Esophagus mucosa (tissue), 1 donor: ENCODE data around the gene MEIS1. TPM values are rescaled to one million over a fixed set of nuclear protein-coding genes. Genes with fewer than 3 reads are reported as not detected.
"Not testable (repeated sequence)": the region's sequence is repeated elsewhere in the genome, so short reads cannot be mapped to it uniquely, and the experiment has no call there.

Source experiments
- ATAC-seq: fragments of 200-7000 bp; cut with Tn5 transposase; one replicate; pipeline ENCODE4 v1.9.1; 2020
- total RNA-seq: library from RNA; stranded (reverse); gene quantifications from one replicate; pipeline ENCODE4 v1.2.4, GENCODE V29; 2023
- donor health status: DM: yes; HTN: yes; CAD: no.

The MEIS1 gene
- 31.8 TPM for total RNA-seq

GRCh38 chr2:66434679-66435548 is at the start of gene MEIS1:
TSS of gene MEIS1 (plus strand) at chr2:66435125. CDS start at chr2:66435857, 732 bp downstream.
- peak; percentile 91 for ATAC-seq

GRCh38 chr2:66387016-66387753 is 47.7 kb upstream of the MEIS1 start:
- no peak for ATAC-seq

- ATAC-seq, result peak; percentile 89
Observed at GRCh38 chr2:66389651-66390131, 45.2 kb upstream of the MEIS1 start.

GRCh38 chr2:66390152-66390551 is 44.8 kb upstream of the MEIS1 start:
- peak; percentile 51 for ATAC-seq

DNA sequence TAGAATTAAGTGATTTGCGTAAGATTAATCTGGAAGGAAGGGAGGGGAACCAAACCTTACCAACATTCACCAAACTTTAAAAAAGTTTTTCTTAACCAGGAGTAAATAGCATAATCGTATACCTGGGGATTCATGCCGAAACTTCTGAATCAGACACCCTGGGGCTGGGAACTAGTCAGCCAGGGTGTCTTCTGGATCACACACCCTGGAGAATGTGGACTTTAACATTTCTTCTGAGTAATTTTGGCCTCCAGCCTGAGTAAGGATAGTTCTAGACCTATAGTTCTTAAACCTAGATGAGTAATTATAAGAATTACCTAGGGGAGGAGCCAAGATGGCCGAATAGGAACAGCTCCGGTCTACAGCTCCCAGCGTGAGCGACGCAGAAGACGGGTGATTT is 44.1 kb upstream of the MEIS1 start:
- peak; percentile 99 for ATAC-seq

- not testable (repeated sequence) for ATAC-seq
Observed at GRCh38 chr2:66391240-66391639, 43.7 kb upstream of the MEIS1 start.

GRCh38 chr2:66405473-66405872 is 29.5 kb upstream of the MEIS1 start:
- ATAC-seq, result no peak

DNA sequence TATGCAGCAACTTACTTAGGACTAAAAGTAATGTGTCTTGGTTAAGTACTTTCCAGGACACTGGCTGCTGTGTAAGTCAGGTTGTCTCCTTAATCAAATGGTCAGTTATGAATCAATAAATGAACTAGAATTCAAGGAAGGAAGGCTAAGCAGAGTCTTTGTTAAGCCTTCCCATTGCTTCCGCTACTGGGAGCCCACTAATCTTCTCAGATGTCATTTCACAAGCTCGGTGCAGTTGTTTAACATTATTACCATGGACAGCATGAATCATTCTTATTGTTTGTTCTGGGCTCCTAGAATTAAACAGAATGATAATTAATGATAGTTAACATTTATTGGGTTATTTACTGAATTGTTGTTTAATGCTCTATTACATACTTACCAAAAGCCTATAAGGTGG is 26.0 kb upstream of the MEIS1 start:
- ATAC-seq, result peak; percentile 31

DNA sequence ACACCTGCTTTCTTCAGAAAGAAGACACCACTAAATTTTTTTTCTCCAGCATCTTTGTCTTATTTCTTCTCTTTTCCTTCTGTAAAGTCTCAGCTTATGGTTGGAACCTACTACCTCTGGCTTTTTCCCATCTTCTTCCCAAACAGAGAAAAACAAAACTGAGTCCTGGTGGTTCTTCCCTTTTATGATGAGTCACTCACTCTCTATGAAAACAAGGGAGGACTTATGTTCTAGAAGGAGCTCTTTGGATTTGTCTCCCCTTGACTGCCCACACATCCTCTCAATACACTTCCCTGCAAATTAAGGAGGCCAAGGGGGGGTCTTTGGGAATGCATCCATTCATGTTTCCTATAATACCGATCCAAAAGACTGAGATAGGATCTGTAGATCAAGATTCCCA is 22.1 kb upstream of the MEIS1 start:
- no peak for ATAC-seq

- ATAC-seq, result no peak
Observed at GRCh38 chr2:66414896-66415295, 20.0 kb upstream of the MEIS1 start.

DNA sequence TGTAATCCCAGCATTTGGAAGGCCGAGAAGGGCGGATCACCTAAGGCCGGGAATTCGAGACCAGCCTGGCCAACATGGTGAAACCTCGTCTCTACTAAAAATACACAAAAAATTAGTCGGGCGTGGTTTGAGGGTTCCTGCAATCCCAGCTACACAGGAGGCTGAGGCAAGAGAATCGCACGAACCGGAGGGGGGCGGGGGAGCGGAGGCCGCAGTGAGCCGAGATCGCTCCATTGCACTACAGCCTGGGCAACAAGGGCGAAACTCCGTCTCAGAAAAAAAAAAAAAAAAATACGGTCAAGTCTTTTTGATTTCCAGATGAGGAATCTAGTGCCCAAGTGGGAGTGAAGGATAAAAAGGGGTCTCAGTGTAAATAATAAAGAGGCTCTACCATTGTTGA is 16.5 kb upstream of the MEIS1 start:
- ATAC-seq, result no peak

GRCh38 chr2:66421612-66422011 is 13.3 kb upstream of the MEIS1 start:
- ATAC-seq, result no peak

- ATAC-seq, result no peak
Observed at GRCh38 chr2:66423391-66424124, 11.4 kb upstream of the MEIS1 start.

DNA sequence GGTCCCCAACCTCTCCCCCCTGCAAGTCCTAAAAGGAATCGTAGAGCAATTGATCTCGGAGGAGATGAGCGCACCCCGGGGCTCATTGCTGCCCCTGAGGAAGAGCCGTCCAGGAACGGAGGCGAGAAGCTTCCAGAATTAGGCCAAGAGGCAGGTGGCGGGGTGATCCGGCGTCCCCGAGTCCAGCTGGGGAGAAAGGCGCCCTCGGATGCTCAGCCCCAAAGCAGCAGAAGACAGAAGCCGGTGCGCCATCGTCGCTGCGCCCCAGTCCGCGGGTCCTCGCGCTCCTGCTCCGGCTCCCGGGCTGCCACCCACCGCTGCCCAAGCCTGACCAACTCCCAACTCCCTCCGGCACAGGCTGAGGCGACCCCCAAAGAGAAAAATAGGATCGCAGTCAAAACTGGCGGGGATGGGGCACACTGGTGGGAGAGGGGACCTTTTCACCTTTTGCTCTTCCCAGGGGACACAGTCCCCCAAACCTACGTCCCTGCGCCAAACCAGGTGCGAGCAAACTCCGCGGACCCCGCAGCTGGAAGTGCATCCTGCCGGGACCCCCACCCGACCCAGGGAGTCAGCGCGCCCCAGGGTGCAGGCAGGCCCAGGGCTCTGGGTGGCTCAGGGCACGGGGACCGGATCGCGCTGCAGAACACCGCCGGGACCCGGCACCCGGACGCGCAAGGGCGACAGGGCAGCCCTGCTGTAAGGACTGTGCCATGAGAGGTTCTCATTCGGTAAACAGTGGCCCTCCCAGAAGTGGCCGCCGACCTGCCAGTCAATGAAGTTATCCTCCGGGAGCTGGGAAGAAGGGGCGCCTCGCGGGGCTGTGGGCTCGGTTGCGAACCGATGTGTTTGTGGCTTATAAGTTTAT is 8.4 kb upstream of the MEIS1 start:
- peak; percentile 57 for ATAC-seq

GRCh38 chr2:66427300-66427699 is 7.6 kb upstream of the MEIS1 start:
- ATAC-seq, result peak; percentile 66

DNA sequence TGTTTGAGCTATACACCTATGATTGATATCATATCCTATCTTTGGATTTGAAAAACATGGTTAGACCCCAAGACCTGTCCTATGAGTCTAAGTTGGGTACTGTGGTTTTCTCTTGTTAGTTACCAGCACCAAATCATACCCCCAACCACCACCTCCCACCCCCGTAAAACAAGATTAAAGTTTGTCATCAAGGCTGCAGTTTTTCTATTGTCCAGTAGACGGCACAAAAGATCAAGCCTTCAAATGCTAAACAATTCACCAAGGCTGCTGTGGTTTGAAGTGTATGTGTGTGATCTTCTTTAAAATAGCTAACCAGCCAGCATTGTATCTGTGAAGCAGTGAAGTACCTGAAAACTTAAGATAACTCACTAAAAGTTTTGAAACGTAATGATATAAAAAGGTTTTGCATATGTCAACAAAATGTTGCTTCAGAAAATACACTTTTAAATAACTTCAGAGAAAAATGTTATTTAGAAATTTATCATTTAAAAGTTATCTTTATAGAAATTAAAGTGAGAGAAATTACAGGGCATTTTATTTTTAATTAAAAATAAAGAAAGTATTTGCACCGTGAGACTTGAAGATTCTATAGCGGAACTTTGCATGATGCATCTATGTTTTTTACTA is 5.8 kb upstream of the MEIS1 start:
- no peak for ATAC-seq

- no peak for ATAC-seq
Observed at GRCh38 chr2:66429693-66430504, 5.0 kb upstream of the MEIS1 start.

- no peak for ATAC-seq
Observed at GRCh38 chr2:66430505-66431273, 4.2 kb upstream of the MEIS1 start.

DNA sequence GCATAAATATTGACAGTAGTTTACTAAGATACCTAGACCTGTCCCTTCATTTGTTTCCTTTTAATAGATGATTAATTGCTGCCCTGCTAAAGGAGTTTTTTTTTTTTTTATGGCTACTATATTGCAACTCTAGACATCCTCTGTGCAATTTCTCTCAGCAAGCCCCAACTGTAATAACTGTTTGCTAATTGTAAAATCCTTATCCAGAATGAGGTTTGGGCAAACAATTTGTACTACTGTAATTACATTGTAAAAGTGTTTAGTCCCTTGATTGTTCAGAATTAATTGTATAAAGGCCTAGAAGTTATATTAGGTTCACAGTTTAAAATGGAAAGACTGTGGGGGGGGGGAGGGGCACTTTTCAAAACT is 3.7 kb upstream of the MEIS1 start:
- no peak for ATAC-seq
